GM20000 (cell line): ENCODE results near the gene AHNAK2.

ENCODE experiments used
- DNase-seq: peaks from one replicate; pipeline ENCODE4 v3.0.0; 2012; ENCODE audit warnings: low spot score
- TF ChIP-seq, protein P1 (sequence below): IDR thresholded peaks from 2 replicates; pipeline ENCODE4 v1.5.1; 2012; ENCODE audit warnings: mild to moderate bottlenecking, control low read depth; ENCODE audit errors: extremely low read depth, missing control alignments

The AHNAK2 gene

GRCh38 chr14:104967386-104968152 is 10.6 kb downstream of the AHNAK2 start:
- DNase-seq, result no peak
- TF ChIP-seq, protein P1, sequence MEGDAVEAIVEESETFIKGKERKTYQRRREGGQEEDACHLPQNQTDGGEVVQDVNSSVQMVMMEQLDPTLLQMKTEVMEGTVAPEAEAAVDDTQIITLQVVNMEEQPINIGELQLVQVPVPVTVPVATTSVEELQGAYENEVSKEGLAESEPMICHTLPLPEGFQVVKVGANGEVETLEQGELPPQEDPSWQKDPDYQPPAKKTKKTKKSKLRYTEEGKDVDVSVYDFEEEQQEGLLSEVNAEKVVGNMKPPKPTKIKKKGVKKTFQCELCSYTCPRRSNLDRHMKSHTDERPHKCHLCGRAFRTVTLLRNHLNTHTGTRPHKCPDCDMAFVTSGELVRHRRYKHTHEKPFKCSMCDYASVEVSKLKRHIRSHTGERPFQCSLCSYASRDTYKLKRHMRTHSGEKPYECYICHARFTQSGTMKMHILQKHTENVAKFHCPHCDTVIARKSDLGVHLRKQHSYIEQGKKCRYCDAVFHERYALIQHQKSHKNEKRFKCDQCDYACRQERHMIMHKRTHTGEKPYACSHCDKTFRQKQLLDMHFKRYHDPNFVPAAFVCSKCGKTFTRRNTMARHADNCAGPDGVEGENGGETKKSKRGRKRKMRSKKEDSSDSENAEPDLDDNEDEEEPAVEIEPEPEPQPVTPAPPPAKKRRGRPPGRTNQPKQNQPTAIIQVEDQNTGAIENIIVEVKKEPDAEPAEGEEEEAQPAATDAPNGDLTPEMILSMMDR, result no peak

- DNase-seq, result no peak
- TF ChIP-seq, protein P1, result no peak
These were observed 11.2 kb downstream of the AHNAK2 start for GRCh38 chr14:104966981-104967385.

DNA sequence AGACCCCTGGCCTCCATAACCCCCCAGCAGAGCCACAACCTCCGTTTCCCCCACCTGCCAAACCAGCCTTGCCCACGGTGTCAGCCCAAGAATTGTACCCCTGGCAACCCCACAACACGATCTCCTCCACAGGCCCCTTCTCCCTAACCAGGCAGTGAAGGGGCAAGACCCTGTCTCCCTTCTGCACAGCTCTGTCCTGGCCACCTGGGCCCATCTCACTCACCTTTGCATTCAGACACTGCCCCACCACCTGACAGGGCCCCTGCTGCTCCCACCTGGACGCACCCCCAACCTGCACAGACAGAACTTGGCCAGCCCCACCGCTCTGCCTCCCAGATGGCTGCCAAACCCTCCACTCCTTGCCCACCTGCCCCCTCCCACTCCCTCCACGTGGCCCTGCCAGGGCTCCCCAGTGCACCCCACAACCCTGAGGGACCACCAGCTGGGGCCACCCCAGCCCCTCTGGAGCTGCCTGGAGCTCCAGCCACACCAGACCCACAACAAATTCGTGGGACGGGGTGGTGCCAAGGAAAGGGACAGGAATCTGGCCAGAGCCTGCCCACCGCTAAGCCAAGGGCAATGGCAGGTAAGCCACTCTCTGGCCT is 11.8 kb downstream of the AHNAK2 start:
- TF ChIP-seq, protein P1, result no peak
- DNase-seq, result no peak

DNA sequence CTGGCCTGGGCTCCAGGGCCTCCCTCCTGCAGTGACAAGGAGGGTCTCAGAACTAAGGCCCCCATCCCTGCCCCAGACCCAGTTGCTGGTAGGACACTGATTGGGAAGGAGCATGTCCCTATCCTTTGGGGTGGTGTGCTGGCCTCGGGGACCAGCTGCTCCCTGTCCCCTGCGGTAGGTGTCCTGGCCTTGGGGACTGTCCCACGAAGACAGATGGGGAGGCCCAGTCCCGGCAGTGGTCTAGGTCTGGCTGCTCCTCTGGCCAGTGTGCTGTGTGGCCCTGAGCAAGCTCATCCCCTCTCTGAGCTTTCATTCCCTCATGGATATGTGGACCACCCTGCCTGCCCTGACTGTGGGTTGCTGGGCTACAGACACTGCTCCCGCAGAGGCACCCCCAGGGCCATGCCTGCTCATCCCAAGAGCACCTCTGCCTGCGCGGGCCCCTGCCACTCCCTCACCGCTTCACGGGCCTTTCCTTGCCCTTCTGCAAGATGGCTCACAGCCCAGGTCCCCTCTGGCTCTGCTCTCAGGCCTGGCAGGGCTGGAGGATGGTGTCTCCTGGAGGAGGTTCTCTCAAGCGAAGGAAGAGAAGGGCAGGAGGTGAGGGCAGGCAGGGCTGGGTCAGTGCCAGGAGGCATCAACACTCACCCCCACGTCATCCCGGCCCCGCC is 12.5 kb downstream of the AHNAK2 start:
- DNase-seq, result no peak

DNA sequence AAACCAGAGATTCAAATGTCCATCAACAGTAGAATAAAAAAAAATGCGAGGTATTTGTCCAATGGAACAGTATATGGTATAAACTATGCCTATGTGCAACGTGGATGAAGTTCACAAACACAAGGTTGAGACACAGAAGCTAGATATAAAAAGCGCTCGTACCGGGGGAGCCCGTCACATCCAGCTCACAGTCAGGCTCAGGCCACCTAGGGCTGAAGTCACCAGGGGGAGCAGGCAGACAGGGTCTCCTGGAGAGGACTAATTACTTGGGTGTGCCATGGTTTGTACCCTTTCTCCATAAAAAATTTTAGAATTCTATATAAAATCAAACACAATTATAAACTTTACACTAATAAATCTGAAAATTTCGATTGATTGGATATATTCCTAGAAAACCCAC is 13.6 kb downstream of the AHNAK2 start:
- TF ChIP-seq, protein P1, result no peak
- no peak for DNase-seq

More for the DNA sequence above, 12.5 kb downstream of the AHNAK2 start:
- TF ChIP-seq, protein P1, result no peak

- no peak for DNase-seq
- TF ChIP-seq, protein P1, result no peak
These were observed 20.7 kb downstream of the AHNAK2 start for GRCh38 chr14:104957146-104958113.
